Transverse colon (tissue), 4 donors: ENCODE data around the gene SIX5. TPM values are rescaled to one million over a fixed set of nuclear protein-coding genes. Genes with fewer than 3 reads are reported as not detected.

Source experiments
- DNase-seq: peaks from one replicate; pipeline ENCODE4 v3.0.0-alpha.2; 2019
- H3K27ac ChIP-seq, 4 donors: fragments of 200-600 bp; sonication (generic); 2 replicates each; pipeline ENCODE4 v1.5.1; 2016 to 2018; ENCODE audit warnings: inconsistent platforms in 4 of 4
- H3K27me3 ChIP-seq: fragments of 200-600 bp; sonication (generic); 2 replicates; pipeline ENCODE4 v1.5.1; 2017; ENCODE audit warnings: inconsistent platforms
- H3K36me3 ChIP-seq, 4 donors: fragments of 200-600 bp; sonication (generic); 2 replicates each; pipeline ENCODE4 v1.5.1; 2017 to 2019; ENCODE audit warnings: inconsistent platforms in 4 of 4
- H3K4me1 ChIP-seq, 4 donors: fragments of 200-600 bp; sonication (generic); 2 replicates each; pipeline ENCODE4 v1.5.1; 2017 to 2020; ENCODE audit warnings: inconsistent platforms in 4 of 4
- H3K4me3 ChIP-seq, 4 donors: fragments of 200-600 bp; sonication (generic); 1 replicate in 1 of 4; 2 replicates in 3 of 4; pipeline versions ENCODE4 v1.5.1 to v1.6.1; 2017 to 2019; ENCODE audit warnings: inconsistent platforms in 4 of 4
- H3K9me3 ChIP-seq, 2 donors: fragments of 200-600 bp; sonication (generic); 2 replicates each; pipeline ENCODE4 v1.5.1; 2017 to 2019; ENCODE audit warnings: inconsistent platforms in 2 of 2
- EP300 ChIP-seq: sonication (generic); formaldehyde crosslinking; IDR thresholded peaks from one replicate; pipeline ENCODE4 v1.6.1; 2017; ENCODE audit warnings: antibody characterized with exemption, low read depth
- POLR2A ChIP-seq: fragments of 450-650 bp; IDR thresholded peaks from one replicate; pipeline ENCODE4 v1.6.1; 2016; ENCODE audit warnings: antibody characterized with exemption, mild to moderate bottlenecking, moderate library complexity
- POLR2AphosphoS5 ChIP-seq, 3 donors: sonication (generic); formaldehyde crosslinking; IDR thresholded peaks; one replicate each; pipeline ENCODE4 v1.6.1; 2016; ENCODE audit warnings: antibody characterized with exemption in 3 of 3
- WGBS, 2 donors: methylation state at CpG; one replicate each; pipeline ENCODE4 v1.1.5; 2018; ENCODE audit warnings: low coverage in 1 of 2; 5-methylcytosine and 5-hydroxymethylcytosine counted together
- in situ Hi-C, 4 donors: fragments of 200-750 bp; cut with MboI; loops; one replicate each; pipeline versions ENCODE4 v1.15.0 to v1.15.1; 2017; ENCODE audit warnings: low sequenced_read_pairs in 3 of 4, low pct_ligation_motif_present in 1 of 4, low pct_unique_long_range_greater_than_20kb in 1 of 4
- intact Hi-C: fragments of 100-400 bp; cut with DNase I; formaldehyde crosslinking; loops from one replicate; pipeline ENCODE4 v1.15.1; 2023; ENCODE audit warnings: low total_unique reads
- total RNA-seq, 4 donors: library from RNA; depleted of rRNA; stranded (reverse); fragments of >200 nt; gene quantifications; one replicate each; pipeline ENCODE4 v1.1.0, GENCODE V29; 2016
- TF ChIP-seq, protein P1 (sequence below), 5 experiments: fragments of 200-600 bp in 3 of 5; fragments of 450-650 bp in 2 of 5; sonication (generic) in 3 of 5; IDR thresholded peaks; 1 replicate in 2 of 5; 2 replicates in 3 of 5; pipeline ENCODE4 v1.5.1; 2016 to 2017; ENCODE audit warnings: antibody characterized with exemption in 5 of 5, inconsistent platforms in 3 of 5, mild to moderate bottlenecking in 2 of 5, moderate library complexity in 1 of 5

SIX5 gene
- total RNA-seq, 4 donors from 2014 or later, result 6.7 to 40.4 (median 9.7) TPM

DNA sequence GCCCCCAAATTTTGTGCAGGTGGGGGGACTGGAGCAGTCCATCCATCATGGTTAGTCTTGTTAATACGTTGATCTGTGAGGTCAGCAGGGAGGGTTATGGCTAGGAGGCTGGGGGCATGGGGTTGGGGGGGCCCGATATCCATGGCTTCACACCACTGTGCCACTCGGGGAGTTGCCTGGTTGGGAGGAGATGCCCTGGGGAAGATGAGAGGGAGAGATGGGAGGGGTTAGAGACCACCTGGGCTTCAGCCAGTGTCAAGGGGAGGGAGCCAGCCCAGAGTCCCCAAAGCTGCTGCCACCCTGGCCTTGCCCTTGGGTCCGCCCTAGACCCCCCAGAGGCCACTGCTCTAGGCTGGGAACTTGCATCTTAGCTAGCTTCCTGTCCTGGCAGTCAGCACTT is 15.0 kb upstream of the SIX5 start:
- 80% methylated on average over 4 of the region's 4 CpGs; no CpG with 5 or more reads in 1 of the 2 donors for WGBS, 2 donors
- H3K27ac ChIP-seq, result peak overlapping the region; percentile 81 to 97 (median 88)
- in situ Hi-C loops (no loop called here), intact Hi-C loops (no loop called here)
- peaks cover 7 to 47% (median 41%) of the 10 kb centered on the region in 4 donors for H3K4me1 ChIP-seq
- no peak for DNase-seq
- H3K27me3 ChIP-seq, result no peaks in the 10 kb centered on the region
- H3K4me3 ChIP-seq, result no peak overlapping the region
- peaks cover 0 to 13% (median 4%) of the 10 kb centered on the region in 4 donors for H3K36me3 ChIP-seq
- no peaks in the 10 kb centered on the region for H3K9me3 ChIP-seq
- TF ChIP-seq POLR2A, result no peak
- TF ChIP-seq EP300, result no peak
- TF ChIP-seq, protein P1, sequence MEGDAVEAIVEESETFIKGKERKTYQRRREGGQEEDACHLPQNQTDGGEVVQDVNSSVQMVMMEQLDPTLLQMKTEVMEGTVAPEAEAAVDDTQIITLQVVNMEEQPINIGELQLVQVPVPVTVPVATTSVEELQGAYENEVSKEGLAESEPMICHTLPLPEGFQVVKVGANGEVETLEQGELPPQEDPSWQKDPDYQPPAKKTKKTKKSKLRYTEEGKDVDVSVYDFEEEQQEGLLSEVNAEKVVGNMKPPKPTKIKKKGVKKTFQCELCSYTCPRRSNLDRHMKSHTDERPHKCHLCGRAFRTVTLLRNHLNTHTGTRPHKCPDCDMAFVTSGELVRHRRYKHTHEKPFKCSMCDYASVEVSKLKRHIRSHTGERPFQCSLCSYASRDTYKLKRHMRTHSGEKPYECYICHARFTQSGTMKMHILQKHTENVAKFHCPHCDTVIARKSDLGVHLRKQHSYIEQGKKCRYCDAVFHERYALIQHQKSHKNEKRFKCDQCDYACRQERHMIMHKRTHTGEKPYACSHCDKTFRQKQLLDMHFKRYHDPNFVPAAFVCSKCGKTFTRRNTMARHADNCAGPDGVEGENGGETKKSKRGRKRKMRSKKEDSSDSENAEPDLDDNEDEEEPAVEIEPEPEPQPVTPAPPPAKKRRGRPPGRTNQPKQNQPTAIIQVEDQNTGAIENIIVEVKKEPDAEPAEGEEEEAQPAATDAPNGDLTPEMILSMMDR (IDR thresholded peaks at IDR 0.05), result no peak
- no peak for TF ChIP-seq POLR2AphosphoS5 (IDR thresholded peaks at IDR 0.05)

DNA sequence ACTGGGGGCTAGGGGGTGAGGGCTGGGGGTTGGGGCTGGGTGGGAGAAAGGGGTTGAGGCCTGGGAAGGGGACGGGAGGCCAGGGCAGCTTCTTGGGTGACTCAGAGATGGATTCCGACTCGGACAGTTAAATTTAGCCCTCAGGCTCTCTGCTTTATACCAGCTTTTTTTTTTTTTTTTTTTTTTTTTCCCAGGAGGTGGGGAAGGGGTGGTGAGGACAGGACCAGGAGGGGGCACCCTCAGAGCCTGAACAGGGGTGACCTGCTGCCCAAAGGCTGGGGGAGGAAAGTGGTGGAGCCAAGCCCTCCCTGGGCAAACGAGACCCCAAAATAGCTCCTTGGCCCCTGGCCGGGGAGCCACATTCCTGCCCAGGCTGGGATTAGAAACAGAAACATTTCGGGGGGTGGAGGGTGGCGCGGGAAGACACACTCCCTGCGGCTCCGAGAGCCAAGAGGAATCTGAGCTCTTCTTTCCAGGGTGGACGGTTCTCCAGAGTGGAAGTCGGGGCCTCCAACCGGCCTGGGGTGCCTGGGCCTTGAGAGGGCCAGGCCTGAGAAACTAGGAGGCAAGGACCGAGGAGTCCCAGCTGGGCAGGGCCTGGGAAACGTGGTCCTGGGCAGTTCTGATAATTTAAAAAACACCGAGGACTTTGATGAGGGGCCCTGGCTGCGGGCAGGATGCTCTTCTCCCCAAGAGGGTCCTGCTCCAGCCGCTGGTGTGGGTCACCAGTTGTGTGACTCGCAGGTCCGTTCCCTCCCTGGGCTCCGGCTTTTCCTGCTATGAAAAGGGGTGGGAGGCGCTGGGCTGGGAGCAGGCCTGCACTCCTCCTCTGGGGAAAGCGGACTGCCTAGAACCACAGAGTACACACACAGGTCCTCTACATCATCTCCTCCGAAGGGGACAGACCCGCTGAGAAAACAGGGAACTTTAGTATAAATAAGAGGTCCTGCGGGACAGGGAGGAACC is 14.1 kb upstream of the SIX5 start:
- in situ Hi-C loops (no loop called here), intact Hi-C loops (no loop called here)
- H3K27ac ChIP-seq, result peak overlapping the region; percentile 81 to 97 (median 88)
- peaks cover 12 to 55% (median 49%) of the 10 kb centered on the region in 4 donors for H3K4me1 ChIP-seq
- peaks cover 0 to 13% (median 4%) of the 10 kb centered on the region in 4 donors for H3K36me3 ChIP-seq
- H3K9me3 ChIP-seq, result no peaks in the 10 kb centered on the region
- TF ChIP-seq POLR2A, result peak; percentile 26
- TF ChIP-seq POLR2AphosphoS5 (IDR thresholded peaks at IDR 0.05), result peak; percentile 23 to 64 (median 57)
- TF ChIP-seq, protein P1 (IDR thresholded peaks at IDR 0.05), result no peak
- no peaks in the 10 kb centered on the region for H3K27me3 ChIP-seq
- DNase-seq, result peak; percentile 52
- peak overlapping the region in 3 of 4 donors; percentile 38 to 53 (median 42) for H3K4me3 ChIP-seq
- WGBS, 2 donors, result 40 to 73% methylated on average over 4 to 26 of the region's 26 CpGs

DNA sequence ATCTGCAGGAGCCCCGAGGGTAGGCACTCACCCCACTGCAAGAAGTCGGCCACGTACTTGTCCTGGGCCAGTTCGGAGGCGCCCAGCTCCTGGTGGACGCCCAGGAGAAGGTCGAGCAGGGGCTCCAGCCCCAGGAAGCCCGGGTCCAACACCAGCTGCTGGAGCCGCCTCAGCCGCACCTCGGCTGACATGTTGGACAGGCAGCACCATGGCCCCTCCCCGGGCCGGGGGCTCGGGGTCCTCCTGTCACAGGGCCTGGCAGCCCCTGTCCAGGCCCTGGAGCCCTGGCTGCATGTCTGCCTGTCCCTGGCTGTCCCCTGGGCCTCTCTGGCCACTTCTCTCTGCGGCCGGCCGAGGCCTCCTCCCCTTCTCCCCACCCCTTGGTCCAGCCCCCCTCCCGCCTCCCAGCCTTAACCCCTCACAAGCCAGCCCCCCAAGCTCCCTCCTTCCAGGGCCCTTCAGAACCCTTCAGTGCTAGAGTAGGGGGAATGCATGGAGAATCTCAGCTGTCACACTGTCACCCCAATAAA is 13.2 kb upstream of the SIX5 start, which contains the start of gene DMPK:
DMPK (minus strand) TSS at position 329 of the 530 bp plus-strand sequence; CDS start at position 191, 138 bp downstream.
- peak within 1 kb of the TSS; percentile 81 to 97 (median 88) for H3K27ac ChIP-seq
- in situ Hi-C loops (no loop called here), intact Hi-C loops (no loop called here)
- H3K4me1 ChIP-seq, result peaks cover 12 to 55% (median 49%) of the 10 kb centered on the region in 4 donors
- peak within 1 kb of the TSS; percentile 38 to 56 (median 48) for H3K4me3 ChIP-seq
- DNase-seq, result no peak
- H3K9me3 ChIP-seq, result no peaks in the 10 kb centered on the region
- peaks cover 0 to 12% (median 4%) of the 10 kb centered on the region in 4 donors for H3K36me3 ChIP-seq
- WGBS, 2 donors, result 10 to 34% methylated on average over 2 to 6 of the region's 18 CpGs
- TF ChIP-seq EP300 (no peak), POLR2AphosphoS5 (IDR thresholded peaks at IDR 0.05) (peak in 2 of 3 donors; percentile 27 to 36)
- H3K27me3 ChIP-seq, result no peaks in the 10 kb centered on the region

DNA sequence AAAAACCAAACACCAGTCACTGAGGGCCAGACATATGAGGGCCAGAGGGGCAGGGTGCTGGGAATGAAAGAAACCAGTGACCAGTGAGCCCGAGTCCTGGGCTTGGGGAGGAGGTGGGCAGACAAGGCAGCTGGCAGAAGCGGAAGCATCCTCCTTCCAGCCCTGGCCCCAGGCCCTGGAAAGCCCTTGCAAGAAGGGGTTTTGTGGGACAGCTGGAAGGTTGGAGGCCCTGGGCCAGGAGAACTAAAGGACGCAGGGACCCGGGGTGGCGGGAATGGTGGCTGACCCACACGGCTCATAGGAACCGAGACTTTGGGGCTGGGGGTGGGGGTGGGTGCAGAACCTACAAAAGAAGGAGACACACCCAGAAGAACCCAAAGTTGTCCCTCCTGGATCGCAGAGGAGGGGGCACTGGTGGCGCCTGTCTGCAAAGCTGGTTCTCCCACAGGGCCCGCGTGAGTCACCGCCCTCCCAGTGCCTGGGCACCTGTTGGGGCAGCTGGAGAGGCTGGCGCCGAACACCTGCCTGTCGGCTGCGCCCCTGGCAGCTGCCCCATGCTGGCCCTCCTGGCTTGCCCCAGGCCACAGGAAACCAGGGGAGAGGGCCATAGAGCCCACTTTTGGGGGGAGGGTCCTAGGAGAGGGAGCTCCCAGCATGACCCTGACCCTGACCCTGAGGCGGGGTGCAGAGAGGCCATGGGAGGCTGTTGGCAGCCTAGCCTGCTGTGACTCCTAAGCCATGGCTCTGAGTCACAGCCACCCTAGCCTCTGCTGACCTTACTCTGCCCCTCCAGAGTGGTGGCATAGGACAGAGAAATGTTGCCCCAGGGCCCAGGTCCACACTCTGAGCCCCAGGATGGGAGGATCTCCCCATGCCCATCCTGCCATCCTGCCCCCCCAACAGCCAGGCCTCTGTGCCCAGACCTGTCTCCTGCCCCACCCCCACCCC is 12.4 kb upstream of the SIX5 start:
- 21 to 45% methylated on average over 3 to 16 of the region's 17 CpGs for WGBS, 2 donors
- H3K27ac ChIP-seq, result peak overlapping the region; percentile 81 to 97 (median 88)
- TF ChIP-seq EP300, result no peak
- TF ChIP-seq, protein P1 (IDR thresholded peaks at IDR 0.05), result no peak
- peak in 1 of 3 donors; percentile 54 for TF ChIP-seq POLR2AphosphoS5 (IDR thresholded peaks at IDR 0.05)
- DNase-seq, result peak; percentile 50
- in situ Hi-C loops (no loop called here), intact Hi-C loops (no loop called here)
- peak overlapping the region; percentile 38 to 56 (median 48) for H3K4me3 ChIP-seq
- H3K9me3 ChIP-seq, result no peaks in the 10 kb centered on the region
- peaks cover 12 to 55% (median 49%) of the 10 kb centered on the region in 4 donors for H3K4me1 ChIP-seq
- H3K27me3 ChIP-seq, result no peaks in the 10 kb centered on the region
- H3K36me3 ChIP-seq, result peaks cover 0 to 5% (median 2%) of the 10 kb centered on the region in 4 donors
